GM19452 (cell line): ENCODE data around the gene SLC35B3.
"Not testable (repeated sequence)": the region's sequence is repeated elsewhere in the genome, so short reads cannot be mapped to it uniquely, and the experiment has no call there.

Experiments
- ATAC-seq: cut with Tn5 transposase; IDR thresholded peaks from one replicate; pipeline ENCODE4 v1.9.1; 2021; ENCODE audit not compliant: unreplicated experiment

The SLC35B3 gene

DNA sequence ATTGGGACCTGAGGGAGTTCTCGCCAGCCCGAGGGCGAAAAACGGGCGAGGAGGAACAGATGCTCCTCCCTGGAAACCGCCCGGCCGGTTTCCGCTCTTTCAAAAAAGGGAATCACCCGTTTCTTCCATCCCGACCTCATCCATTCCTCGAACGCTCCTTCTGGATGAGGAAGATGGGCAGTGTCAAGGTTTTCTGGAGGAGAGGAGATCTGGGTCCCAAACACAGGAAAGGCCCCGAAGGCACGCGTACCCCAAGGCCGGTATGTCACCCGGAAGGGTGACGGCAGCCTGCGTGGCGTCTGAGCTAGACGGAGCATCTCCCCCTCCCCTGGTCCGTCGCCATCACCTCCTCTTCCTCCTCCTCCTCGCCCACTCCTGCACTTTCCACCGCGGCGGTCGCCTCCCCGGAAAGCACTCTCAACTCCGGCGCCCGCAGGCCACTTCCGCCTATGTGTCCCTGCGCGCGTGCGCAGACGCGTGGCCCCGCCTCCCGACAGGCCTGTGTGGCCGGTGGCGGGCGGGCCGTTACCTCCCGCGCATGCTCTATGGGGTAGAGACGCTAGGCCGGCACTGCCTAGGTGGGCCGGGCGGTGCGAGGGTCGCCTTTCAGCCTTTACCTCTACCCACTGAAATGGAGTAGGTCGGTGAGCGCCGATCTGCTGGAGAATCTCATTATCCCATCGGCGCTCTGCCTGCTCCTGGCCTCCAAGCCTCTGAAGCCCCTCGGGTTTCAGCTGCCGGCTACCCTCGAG, at the start of gene SLC35B3:
TSS of gene SLC35B3 (minus strand) at position 453 of the 752 bp plus-strand sequence.
- ATAC-seq, result peak; percentile 97

DNA sequence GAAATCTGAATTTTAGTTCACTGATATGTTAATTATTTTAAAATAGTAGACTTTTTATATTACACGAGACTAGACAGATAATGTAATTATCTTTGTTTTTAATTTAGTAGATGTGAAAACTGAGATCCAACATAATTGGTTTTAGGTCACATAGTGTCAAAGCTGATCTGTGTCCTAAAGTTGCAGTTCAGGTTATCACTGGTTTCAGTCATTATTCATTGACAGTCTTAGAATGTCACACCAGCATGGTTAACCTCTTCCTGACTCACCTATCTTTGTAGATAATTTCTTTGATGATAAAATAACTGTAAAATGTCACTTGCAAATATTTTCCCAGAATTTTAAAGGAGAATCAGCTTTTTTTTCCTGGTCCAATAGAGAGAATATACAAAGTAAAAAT, 48.3 kb upstream of the SLC35B3 start:
- ATAC-seq, result no peak

DNA sequence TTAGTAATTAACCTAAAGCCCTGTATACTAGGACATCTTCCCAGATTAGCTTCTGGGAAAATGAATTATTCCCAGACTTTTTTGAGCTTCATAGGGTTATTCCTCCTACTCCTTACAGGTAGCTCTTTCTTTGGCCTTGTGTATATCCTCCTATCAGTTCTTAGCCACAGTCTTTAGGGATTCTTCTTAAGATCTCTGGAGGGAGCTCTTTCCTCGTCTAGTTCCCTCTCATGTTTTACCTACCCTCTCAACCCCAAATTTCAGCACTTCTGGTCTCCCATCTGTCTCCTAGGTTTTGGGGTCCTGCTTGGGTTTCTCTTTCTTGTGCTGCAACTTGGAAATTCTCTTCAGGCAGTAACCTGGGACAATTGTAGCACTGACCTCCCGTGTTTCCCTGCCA, 46.4 kb upstream of the SLC35B3 start:
- no peak for ATAC-seq

DNA sequence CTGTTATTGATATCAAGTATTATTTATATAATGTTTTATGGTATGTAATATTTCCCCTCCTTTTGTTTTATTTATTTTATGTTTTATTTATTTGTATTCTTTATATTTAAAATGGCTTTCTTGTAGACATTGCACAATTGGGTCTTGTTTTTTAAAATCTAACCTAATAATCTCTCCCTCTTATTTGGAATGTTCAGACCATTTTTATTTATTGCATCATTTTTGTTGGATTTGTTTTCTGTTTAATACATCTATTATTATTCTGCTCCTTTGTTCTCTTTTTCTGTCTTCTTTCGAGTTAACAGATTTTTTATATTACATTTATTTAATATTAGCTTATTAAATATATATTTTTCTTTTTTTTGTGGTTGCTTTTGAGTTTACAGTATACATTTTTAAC, 43.1 kb upstream of the SLC35B3 start:
- no peak for ATAC-seq

DNA sequence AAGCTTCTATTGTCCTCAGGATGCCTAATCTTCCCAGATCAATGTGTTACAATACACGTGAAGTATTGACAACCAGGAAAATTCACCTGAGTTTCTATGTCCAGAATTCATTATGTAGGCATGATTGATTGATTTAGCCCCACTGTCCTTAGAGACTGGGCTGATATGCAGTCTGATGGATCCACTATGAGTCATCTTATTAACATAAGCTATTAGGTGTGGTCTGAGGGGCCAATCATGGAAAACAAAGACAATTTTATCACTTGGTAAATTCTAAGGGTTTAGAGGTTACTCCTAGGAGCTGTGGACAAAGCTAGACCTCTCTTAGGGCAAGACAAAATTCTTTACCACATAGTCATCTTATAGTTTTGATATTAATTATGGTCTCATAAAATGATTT, 41.3 kb upstream of the SLC35B3 start:
- ATAC-seq, result no peak

DNA sequence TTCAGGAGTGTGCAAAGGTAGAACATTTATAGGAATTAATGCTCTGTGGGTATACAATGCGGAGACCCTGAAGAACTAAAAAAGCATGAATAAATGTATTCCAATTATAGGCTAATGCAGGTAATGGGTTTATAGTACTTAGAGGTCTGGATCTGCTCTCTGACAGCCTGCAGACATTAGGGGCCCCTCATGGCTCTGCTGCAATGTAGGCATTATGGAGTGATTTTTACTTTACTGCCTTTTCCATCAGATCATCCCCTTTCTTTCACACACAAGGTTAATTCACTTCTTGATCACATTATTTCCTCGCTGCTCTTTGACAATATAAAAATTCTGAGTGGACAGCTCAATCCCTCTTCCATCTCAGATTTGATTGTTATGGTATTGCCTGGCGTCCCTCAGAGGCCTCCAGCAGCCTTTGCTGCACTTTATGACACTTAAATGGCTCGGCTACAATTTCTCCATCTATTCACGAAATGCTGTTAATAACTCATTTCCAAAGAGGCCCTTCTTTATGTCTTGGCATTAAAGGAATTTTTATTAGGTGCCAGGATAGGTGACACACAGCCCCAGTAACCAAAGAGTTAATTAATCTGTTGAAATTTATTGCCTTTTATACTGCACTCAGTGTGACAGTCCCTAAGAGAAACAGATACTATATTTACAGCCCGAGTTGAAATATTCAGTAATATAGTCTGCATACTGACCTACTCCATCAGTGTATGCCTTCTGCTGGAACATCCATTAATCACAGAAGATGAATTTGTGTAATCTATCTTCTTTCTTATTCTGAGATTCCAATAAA, 33.4 kb upstream of the SLC35B3 start:
- no peak for ATAC-seq

DNA sequence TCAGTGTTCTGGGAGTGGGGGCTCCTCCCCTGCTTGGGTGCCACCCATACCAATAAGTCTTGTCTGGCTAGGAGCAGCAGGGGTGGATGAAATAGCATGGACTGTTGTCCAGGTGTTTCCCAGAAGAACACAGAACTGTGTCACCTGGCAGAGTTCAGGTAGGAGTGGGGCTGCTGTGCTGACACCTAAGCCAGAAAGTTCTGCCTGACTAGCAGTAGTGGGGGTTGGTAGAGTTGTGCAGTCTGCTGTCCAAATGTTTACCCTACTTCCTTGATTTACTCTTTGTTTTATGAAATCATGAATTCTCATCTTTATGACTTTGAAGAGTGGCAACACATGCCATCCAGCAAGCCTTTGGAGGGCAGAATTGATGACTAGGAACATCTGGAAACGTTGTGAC, 27.3 kb upstream of the SLC35B3 start:
- ATAC-seq, result no peak

DNA sequence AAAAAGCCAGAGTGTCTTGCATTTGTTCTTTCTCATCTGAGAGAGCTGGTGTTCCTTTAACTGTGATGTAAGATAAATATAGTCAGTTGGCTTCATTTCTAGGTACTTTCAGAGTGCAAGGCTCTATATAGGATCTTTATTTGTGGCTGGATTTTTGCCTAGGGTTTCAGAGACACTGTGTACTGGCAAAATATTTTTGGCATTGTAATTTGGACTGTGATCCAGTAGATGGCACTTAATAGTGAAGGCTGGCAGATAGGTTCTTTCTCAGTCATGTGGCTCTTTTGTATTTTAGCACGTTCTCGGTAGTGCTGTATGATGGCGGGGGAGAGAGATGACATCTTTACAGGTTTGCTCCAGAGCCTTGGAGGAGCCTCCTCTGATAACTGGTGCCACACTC, 26.8 kb upstream of the SLC35B3 start:
- ATAC-seq, result no peak

DNA sequence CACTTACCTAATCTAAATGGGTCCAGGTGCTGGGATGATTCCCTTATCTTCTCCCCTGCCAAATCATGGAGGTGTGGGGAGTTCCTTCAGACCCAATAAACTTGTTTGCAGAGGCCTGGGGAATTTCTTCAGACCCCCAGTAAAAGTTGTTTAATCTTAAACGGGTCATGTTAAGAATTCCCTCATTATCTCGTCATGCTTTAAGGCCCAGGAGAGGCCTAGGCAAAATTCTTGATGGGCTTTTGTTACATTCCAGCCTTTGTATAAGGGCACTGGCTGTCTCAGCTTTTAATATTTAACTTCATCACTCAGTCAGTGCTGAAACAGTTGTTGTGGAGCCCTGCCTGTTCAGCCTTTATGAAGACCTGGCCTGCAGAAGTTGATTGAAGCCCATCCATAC, 11.0 kb upstream of the SLC35B3 start:
- ATAC-seq, result no peak

DNA sequence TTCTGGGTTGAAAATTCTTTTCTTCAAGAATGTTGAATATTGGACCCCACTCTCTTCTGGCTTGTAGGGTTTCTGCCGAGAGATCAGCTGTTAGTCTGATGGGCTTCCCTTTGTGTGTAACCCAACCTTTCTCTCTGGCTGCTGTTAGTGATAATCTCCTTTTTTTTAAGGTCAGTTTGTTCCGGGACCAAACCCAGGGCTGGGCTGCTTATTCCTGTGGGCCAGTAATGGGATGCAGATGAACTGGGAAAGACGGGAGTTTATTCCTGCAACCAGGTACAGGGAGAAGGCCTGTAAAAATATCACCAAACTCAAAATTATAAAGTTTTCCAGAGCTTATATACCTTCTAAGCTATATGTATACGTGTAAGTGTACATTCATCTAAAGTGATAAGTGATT, 10.6 kb upstream of the SLC35B3 start:
- ATAC-seq, result not testable (repeated sequence)

DNA sequence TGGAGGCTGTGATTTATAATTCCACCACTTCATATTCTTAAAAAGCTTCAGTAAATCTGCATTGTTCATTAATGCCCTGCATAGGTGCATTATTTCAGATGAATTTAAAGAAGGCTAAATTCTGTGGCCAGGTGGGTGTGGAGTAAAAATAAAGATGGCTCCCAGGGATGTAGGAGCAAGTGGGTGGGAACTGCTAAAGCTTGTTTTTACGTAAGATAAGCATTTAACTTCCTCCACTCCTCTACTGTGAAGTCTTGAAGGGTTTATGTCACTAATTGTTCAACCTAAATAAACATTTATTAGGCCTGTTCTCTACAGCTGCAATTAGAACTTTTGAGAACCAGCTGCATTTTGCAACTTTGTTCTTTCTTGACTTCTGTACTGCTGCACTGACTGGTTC, 6.8 kb upstream of the SLC35B3 start:
- no peak for ATAC-seq

DNA sequence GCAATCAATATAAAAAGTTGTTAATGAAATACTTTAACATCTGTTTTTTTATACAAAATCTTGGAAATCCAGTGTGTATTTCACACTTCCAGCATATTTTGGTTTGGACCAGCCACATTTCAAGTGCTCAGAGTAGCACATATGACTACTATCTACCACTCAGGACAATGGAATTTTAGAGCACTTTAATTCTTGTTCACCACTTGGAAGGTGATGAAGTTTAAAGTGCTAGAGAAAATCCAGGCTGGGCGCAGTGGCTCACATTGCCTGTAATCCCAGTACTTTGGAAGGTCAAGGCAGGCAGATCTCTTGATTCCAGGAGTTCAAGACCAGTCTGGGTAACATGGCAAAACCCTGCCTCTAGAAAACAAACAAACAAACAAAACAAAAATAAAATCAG, 6.1 kb upstream of the SLC35B3 start:
- ATAC-seq, result no peak

DNA sequence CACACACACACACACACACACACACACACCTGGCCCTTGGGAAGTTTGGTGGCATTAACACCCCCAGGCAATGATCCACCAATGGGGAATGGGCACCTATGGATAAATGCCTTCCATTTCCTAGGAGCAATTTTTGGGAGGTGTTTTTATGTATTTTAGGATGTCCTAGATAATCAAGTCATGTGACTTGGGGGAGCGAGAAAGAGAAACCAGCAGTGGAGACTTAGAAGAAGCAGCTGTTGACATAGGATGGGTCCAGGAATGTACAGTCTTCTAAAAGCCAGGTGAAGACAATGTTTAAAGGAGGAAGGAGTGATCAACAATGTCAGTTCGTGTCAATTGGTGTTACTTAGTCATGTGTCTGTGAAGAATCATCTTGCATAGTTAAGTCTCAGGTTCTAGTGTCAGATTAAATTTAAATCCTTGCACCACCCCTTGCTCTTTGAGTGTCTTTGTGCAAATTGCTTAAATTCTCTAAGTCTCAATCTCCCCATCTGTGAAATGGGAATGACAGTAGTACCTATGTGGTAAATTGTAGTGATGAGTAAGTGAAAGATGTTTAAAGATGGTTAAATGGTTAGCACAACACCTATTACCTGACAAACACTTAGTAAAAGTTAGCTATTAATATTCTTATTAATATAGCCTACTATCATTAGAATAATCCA, 4.4 kb upstream of the SLC35B3 start:
- ATAC-seq, result no peak

DNA sequence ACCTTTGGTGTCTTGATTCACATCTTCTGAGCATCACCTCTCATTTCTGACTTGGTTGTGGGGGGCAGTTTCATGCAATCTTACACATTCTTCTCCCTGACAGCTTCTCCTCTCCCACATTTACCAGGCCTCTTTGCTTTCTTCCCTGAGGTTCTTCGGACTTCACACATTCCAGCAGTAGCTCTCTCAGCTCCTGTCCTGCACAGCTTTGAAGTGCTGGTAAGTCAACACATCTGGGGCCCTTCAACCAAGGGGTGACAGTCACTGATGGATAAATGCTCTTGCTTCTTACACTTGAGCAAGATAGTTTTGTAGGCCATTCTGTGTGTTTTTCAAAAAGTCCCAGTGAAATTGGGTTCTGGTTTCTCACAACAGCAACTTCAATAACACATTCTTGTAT, 2.5 kb upstream of the SLC35B3 start:
- ATAC-seq, result no peak

DNA sequence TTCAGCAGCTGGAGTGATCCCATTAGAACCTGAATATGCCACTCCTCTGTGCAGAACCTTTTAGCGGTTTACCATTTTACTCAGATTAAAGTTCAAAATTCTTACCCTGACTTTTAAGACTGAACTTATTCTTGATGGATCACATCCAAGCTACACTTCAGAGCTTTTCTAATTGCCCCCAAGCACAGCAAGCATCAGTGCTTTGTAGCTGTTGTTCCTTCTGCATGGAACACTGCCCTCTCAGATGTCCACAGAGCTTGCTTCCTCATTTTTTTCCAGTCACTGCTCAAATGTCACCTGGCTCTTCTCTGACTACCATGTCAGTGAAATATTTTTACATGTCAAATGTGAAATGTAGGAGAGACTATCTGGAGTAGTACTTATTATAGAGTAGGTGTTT, 1.6 kb upstream of the SLC35B3 start:
- no peak for ATAC-seq

DNA sequence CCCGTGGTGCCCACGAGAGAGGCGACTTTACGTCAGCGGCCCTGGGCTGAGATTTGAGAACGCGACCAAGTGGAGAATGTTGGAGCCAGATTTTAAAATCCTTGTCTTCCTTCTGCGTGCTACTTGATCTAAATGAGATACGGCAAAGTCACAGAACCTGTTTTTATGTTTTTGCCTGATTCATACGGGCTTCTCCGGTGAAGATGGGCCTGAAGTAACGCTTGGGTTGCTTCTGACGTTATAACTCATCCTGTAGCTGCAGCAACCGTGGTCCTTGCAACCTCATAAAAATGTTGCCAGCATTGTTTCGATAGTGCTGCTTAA, 462 bp upstream of the SLC35B3 start:
- no peak for ATAC-seq

DNA sequence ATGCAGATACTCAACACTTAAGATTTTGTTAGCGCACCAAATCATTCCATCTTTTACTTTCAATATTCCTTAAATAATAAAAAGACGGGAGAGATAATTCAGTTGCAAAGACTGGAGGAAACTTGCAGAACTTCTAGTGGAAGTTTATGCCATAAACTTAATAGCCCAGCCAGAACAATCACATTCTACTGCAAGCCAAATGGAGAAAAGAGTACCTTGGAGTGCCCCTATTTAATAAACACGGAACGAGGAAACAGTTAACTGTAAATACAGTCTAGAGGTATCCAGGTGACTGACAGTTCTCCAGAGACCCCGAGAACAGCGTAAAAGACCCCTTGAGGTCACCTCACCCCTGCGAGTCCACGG, 635 bp downstream of the SLC35B3 start:
- ATAC-seq, result no peak

DNA sequence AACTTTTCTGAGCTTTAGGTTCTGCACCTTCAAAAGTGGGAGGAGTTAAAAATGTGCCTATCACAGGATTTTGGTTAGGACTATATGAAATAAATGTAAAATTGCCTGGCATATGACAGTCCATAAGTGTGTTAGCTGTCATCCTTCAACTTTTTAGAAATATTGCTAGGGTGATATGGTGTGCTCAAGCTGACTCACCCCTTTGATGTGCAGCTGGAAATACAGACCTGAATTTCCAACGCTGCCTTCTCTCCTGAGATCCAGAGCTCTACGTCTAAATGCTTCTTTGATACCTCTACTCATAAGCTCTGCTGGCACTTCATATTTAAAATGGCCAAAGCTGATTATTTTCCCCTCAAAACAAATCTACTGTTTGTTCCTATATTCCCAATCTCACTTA, 2.7 kb downstream of the SLC35B3 start:
- ATAC-seq, result no peak

DNA sequence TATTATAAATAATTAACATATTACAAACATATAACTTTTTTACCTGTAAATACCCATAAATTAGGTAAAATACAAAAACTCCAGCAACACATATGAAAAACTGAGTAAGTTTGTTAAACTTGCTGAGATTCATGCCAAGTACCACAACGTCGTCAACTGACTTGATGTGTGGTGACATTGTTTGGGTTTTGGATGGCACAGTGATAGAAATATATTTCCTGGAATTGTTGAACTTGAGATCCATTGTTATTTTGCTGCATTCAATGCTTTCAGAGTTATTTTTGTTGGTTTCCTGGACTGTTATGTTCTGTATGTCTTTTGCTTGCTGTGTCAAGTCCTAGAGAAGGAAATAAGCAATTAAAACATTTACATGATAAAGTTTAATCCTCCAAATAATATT, 5.5 kb downstream of the SLC35B3 start:
- ATAC-seq, result no peak

DNA sequence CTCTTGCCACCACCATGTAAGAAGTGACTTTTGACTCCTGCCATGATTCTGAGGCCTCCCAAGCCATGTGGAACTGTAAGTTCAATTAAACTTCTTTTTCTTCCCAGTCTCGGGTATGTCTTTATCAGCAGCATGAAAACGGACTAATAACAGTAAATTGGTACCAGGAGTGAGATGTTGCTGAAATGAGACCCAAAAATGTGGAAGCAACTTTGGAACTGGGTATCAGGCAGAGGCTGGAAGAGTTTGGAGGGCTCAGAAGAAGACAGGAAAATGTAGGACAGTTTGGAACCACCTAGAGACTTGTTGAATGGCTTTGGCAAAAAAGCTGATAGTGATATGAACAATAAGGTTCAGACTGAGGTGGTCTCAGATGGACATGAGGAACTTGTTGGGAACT, 8.8 kb downstream of the SLC35B3 start:
- ATAC-seq, result not testable (repeated sequence)

DNA sequence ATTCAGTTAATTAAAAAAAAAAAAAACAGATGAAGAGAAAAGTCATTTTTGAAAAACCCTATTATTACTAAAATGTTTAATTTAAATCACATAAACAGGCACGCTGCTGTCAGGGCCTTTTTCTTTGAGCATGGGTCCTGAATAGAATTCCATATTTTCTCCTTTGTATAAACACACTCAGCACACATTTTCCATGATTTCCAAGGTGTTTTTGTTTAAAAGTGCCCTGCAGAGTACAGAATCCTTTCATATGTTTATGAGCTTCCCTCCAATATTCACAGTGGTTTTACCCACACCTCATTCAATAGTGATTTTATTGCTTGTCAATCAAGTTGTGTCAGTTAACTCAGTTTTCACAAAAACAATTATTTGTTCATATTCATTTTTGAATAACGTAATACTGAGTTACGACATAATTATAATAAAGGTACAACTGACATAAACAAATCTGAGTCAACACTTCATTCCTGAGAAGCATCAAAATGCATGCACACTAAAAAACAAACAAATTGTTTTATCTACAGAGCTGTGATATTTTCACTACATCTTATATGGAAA, 15.2 kb downstream of the SLC35B3 start:
- ATAC-seq, result no peak

DNA sequence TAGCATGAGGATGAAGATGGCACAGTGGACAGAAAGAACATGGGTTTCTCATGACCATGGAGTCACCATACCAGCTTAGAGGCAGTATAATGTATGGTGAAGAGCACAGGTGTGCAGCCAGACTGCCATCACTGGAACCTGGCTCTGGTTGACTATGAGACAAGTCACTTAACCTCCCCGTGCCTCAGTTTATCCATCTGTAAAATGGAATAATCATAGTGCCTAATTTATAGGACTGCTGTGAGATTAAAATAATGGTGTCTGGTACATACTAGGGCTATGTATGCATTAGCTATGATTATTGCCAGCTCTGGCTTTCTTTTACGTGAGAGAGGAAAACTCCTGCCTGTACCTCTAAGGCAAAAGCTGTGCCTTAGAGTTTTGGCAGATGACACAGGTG, 19.4 kb downstream of the SLC35B3 start:
- no peak for ATAC-seq
